A549 (cell line): Measurements from ENCODE around the gene GFAP. TPM values are rescaled to one million over a fixed set of nuclear protein-coding genes. Genes with fewer than 3 reads are reported as not detected.

Experiments used
- ATAC-seq, 2 experiments: fragments of 200-7000 bp in 1 of 2; fragments of >200 bp in 1 of 2; cut with Nextera tagmentation in 1 of 2; cut with Tn5 transposase in 1 of 2; 3 replicates each; pipeline versions ENCODE4 v1.8.0 to v1.9.1; 2018 to 2020; ENCODE audit warnings: mild to moderate bottlenecking in 1 of 2, moderate library complexity in 1 of 2
- CTCF ChIA-PET: fragments of 300-600 bp; sonication (Branson Sonifier 250); formaldehyde crosslinking; extraction: SDS; loops from one replicate; lab custom pipeline; 2021; ENCODE audit warnings: antibody characterized with exemption, inconsistent platforms; lab: Yijun Ruan, JAX
- POLR2A ChIA-PET: fragments of 350-600 bp; formaldehyde crosslinking; extraction: SDS; loops from one replicate; lab custom pipeline; 2021; ENCODE audit warnings: antibody characterized with exemption, inconsistent platforms; lab: Yijun Ruan, JAX
- DNase-seq, 2 experiments: peaks; one replicate each; pipeline versions ENCODE4 v3.0.0 to v3.0.0-alpha.2; 2011 to 2016; ENCODE audit warnings: low read depth in 1 of 2, low spot score in 1 of 2
- FAIRE-seq: peaks from 2 replicates; lab custom pipeline; 2011; peaks lifted over from hg19 to GRCh38; lab: Jason Lieb, UNC
- H3K27ac ChIP-seq, 2 experiments: fragments of >200 bp; sonication (Bioruptor Twin); formaldehyde crosslinking; 3 replicates each; pipeline ENCODE4 v1.5.1; 2016 to 2017
- H3K4me1 ChIP-seq: fragments of >200 bp; sonication (Bioruptor Twin); formaldehyde crosslinking; 3 replicates; pipeline ENCODE4 v1.6.1; 2016
- H3K4me2 ChIP-seq: fragments of >200 bp; sonication (Bioruptor Twin); formaldehyde crosslinking; 3 replicates; pipeline ENCODE4 v1.6.1; 2016
- H3K4me3 ChIP-seq: fragments of >200 bp; sonication (Bioruptor Twin); formaldehyde crosslinking; 3 replicates; pipeline ENCODE4 v1.5.1; 2016
- H3K9me3 ChIP-seq: fragments of >200 bp; sonication (Bioruptor Twin); formaldehyde crosslinking; 3 replicates; pipeline ENCODE4 v1.6.1; 2016
- CBX2 ChIP-seq: fragments of 200-600 bp; sonication (generic); IDR thresholded peaks from 2 replicates; pipeline ENCODE4 v1.6.1; 2016; ENCODE audit warnings: low read depth, mild to moderate bottlenecking, borderline replicate concordance
- CHD2 ChIP-seq: fragments of 150-350 bp; IDR thresholded peaks from 2 replicates; pipeline ENCODE4 v1.6.1; 2014; ENCODE audit warnings: low read length; ENCODE audit not compliant: partially characterized antibody
- CHD4 ChIP-seq: fragments of 200-600 bp; sonication (generic); IDR thresholded peaks from 2 replicates; pipeline ENCODE4 v1.6.1; 2016; ENCODE audit warnings: antibody characterized with exemption, mild to moderate bottlenecking, borderline replicate concordance
- E2F6 ChIP-seq: IDR thresholded peaks from 2 replicates; pipeline ENCODE4 v1.6.1; 2012; ENCODE audit warnings: low read depth, borderline replicate concordance
- EHF ChIP-seq: fragments of 250-450 bp; sonication (Bioruptor Pico); IDR thresholded peaks from 2 replicates; pipeline ENCODE4 v1.5.0; 2020; ENCODE audit warnings: mild to moderate bottlenecking
- FOXS1 ChIP-seq: fragments of 250-450 bp; sonication (Bioruptor Pico); IDR thresholded peaks from 2 replicates; pipeline ENCODE4 v1.5.0; 2020; ENCODE audit warnings: mild to moderate bottlenecking, moderate library complexity
- GATA3 ChIP-seq: IDR thresholded peaks from 2 replicates; pipeline ENCODE4 v1.6.1; 2012; ENCODE audit warnings: borderline replicate concordance
- HOXA7 ChIP-seq: fragments of 250-450 bp; sonication (Bioruptor Pico); IDR thresholded peaks from 2 replicates; pipeline ENCODE4 v1.5.0; 2020; ENCODE audit warnings: mild to moderate bottlenecking, moderate library complexity
- KDM1A ChIP-seq: fragments of 200-600 bp; sonication (generic); IDR thresholded peaks from 2 replicates; pipeline ENCODE4 v1.6.1; 2016; ENCODE audit warnings: low read depth, mild to moderate bottlenecking
- NR3C1 ChIP-seq: fragments of >200 bp; sonication (Bioruptor Twin); formaldehyde crosslinking; IDR thresholded peaks from 3 replicates; pipeline ENCODE4 v1.6.1; 2017
- POLR2A ChIP-seq: IDR thresholded peaks from 2 replicates; pipeline ENCODE4 v1.6.1; 2012; ENCODE audit warnings: mild to moderate bottlenecking, low read length
- POLR2AphosphoS2 ChIP-seq: conservative IDR thresholded peaks from 2 replicates; pipeline ENCODE4 v1.6.1; 2012; ENCODE audit warnings: low read length, improper control_type of control experiment, inconsistent platforms
- RAD21 ChIP-seq, 2 experiments: fragments of >200 bp in 1 of 2; sonication (Bioruptor Twin) in 1 of 2; formaldehyde crosslinking in 1 of 2; IDR thresholded peaks in 1 of 2; conservative IDR thresholded peaks in 1 of 2; 2 replicates in 1 of 2; 3 replicates in 1 of 2; pipeline ENCODE4 v1.6.1; 2012 to 2018; ENCODE audit warnings: inconsistent platforms in 1 of 2
- REST ChIP-seq: fragments of 200-600 bp; sonication (generic); IDR thresholded peaks from 2 replicates; pipeline ENCODE4 v1.6.1; 2016; ENCODE audit warnings: antibody characterized with exemption, mild to moderate bottlenecking, moderate library complexity
- RFX5 ChIP-seq: fragments of 450-650 bp; IDR thresholded peaks from 2 replicates; pipeline ENCODE4 v1.7.1; 2014; ENCODE audit warnings: antibody characterized with exemption, mild to moderate bottlenecking, moderate library complexity
- TP53 ChIP-seq: fragments of 250-450 bp; sonication (Bioruptor Pico); IDR thresholded peaks from 2 replicates; pipeline ENCODE4 v1.5.0; 2021; ENCODE audit warnings: mild to moderate bottlenecking, moderate library complexity
- ZC3H11A ChIP-seq: fragments of 450-650 bp; IDR thresholded peaks from 2 replicates; pipeline ENCODE4 v1.6.1; 2014; ENCODE audit warnings: antibody characterized with exemption, mild to moderate bottlenecking
- ZFP36 ChIP-seq: fragments of 450-650 bp; IDR thresholded peaks from 2 replicates; pipeline ENCODE4 v1.6.1; 2014; ENCODE audit warnings: borderline replicate concordance; ENCODE audit not compliant: partially characterized antibody
- WGBS: methylation state at CpG from one replicate; pipeline ENCODE4 v1.1.6; 2017; ENCODE audit errors: missing lambda C conversion rate; 5-methylcytosine and 5-hydroxymethylcytosine counted together
- polyA plus RNA-seq, 4 experiments: library from polyadenylated mRNA; depleted of rRNA in 3 of 4; stranded (reverse); fragments of >200 nt; fragmentation: RNase III in 1 of 4; extraction: RNeasy Plus Mini Kit Qiagen cat#74134 plus additional on column Dnase treatment in 1 of 4; gene quantifications; 2 replicates in 3 of 4; 3 replicates in 1 of 4; pipeline ENCODE4 v1.2.3, GENCODE V29; 2011 to 2017
- TF ChIP-seq, protein P1 (sequence below): IDR thresholded peaks from 2 replicates; pipeline ENCODE4 v1.6.1; 2012
- TF ChIP-seq, protein P2 (sequence below): fragments of >200 bp; sonication (Bioruptor Twin); formaldehyde crosslinking; IDR thresholded peaks from 2 replicates; pipeline ENCODE4 v1.6.1; 2016
- TF ChIP-seq, protein P3 (sequence below): fragments of 150-350 bp; IDR thresholded peaks from 2 replicates; pipeline ENCODE4 v1.6.1; 2014; ENCODE audit warnings: low read depth, mild to moderate bottlenecking, low read length

GFAP gene
- polyA plus RNA-seq, 2 of the 4 experiments (the other 2 are of a cell fraction), result 1.5 to 1.8 TPM

DNA sequence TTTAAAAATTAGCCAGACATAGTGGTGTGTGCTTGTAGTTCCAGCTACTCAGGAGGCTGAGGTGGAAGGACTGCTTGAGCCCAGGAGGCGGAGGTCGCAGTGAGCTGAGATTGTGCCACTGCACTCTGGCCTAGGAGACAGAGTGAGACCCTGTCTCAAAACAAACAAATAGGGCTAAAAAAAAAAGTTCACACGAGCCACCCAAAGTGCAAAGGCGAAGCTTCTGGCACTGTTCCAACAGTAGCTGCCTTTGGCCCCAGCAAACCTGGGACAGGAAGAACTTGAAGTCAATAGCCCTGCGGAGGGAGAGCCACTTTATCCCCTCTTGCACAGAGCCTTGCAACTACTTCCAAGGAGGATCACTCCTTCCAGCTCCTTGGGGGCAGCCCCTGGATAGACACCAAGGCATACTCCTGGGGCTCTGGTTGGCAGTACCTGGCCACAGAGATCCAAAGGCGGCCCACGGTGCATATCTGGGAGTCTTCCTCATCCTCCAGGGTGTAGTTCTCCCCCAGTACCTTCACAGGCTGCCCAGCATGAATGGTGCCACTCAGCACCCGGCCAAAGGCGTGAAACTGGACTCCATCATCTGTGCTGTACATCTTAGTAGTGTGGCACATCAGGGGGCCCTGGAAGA lies 52.9 kb downstream of the GFAP start:
- ChIA-PET POLR2A (interaction anchor here (0.6 to 1.0 kb wide), 2 partner anchors 87 to 309 kb away, joined by 3 to 4 read pairs; no protein-coding TSS in a partner anchor), CTCF (interaction anchor here (0.6 to 45.1 kb wide), 11 partner anchors 11 to 535 kb away, joined by 3 to 1787 read pairs (median 6); partner anchors contain the start of gene HIGD1B)
- ATAC-seq (no peak), FAIRE-seq (no peak), DNase-seq (no peak)
- H3K4me1 ChIP-seq, result no peaks in the 10 kb centered on the region
- H3K4me2 ChIP-seq, result no peak overlapping the region
- no peaks in the 10 kb centered on the region for H3K9me3 ChIP-seq
- H3K27ac ChIP-seq, result no peak overlapping the region
- TF ChIP-seq ZC3H11A (no peak), KDM1A (no peak), HOXA7 (CRISPR knock-in tag) (no peak)
- no peak overlapping the region for H3K4me3 ChIP-seq
- WGBS, result 96% methylated on average over 7 of the region's 9 CpGs

GRCh38 chr17:44859701-44860100 lies 55.6 kb downstream of the GFAP start:
- H3K9me3 ChIP-seq, result no peaks in the 10 kb centered on the region
- 88% methylated on average over 5 of the region's 5 CpGs for WGBS
- ATAC-seq (no peak), FAIRE-seq (no peak), DNase-seq (no peak)
- no peak for TF ChIP-seq RFX5
- 0 out of 2 replicates have a peak, but pooled peaks have one; percentile 53 for TF ChIP-seq POLR2AphosphoS2
- TF ChIP-seq EHF (CRISPR knock-in tag), result no peak
- POLR2A ChIA-PET, result no interaction called here
- H3K27ac ChIP-seq, result no peak overlapping the region
- CTCF ChIA-PET, result interaction anchor here (1.0 to 45.1 kb wide), 7 partner anchors 9 to 84 kb away, joined by 3 to 1787 read pairs (median 9); partner anchors contain the start of gene HIGD1B
- no peak overlapping the region for H3K4me2 ChIP-seq
- no peaks in the 10 kb centered on the region for H3K4me1 ChIP-seq
- no peak overlapping the region for H3K4me3 ChIP-seq

DNA sequence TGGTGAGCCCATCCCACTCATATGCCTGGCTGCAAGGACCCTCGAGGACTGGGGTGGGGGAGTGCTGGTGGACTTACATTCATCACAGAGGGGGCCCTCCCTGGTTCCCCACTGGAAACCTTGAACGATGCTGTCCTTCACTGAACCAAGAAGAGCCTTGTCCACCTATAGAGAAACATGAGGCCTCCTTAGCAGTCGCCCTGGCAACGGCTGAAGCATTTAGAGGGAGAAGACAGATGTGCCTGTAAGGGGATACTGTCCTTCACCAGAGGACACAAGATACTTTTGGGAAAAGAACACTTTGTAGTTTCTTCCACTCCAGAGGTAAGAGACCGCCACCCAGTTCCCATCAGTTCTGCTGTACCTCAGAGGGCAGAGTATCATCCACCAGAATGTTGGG lies 61.1 kb downstream of the GFAP start:
- ChIA-PET CTCF (interaction anchor here (1.4 to 45.1 kb wide), 5 partner anchors 12 to 168 kb away, joined by 3 to 1787 read pairs (median 21); no protein-coding TSS in a partner anchor), POLR2A (interaction anchor here (1.0 kb wide), 1 partner anchor 59 kb away, joined by 3 read pairs; no protein-coding TSS in a partner anchor)
- no peak for TF ChIP-seq POLR2A
- TF ChIP-seq ZFP36, result no peak
- TF ChIP-seq CBX2, result no peak
- TF ChIP-seq FOXS1 (CRISPR knock-in tag), result no peak
- TF ChIP-seq NR3C1, result no peak
- TF ChIP-seq CHD4, result no peak
- TF ChIP-seq REST, result no peak
- TF ChIP-seq CHD2, result no peak
- TF ChIP-seq, protein P1, sequence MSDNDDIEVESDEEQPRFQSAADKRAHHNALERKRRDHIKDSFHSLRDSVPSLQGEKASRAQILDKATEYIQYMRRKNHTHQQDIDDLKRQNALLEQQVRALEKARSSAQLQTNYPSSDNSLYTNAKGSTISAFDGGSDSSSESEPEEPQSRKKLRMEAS, result no peak
- TF ChIP-seq ZC3H11A, result no peak
- TF ChIP-seq, protein P2, sequence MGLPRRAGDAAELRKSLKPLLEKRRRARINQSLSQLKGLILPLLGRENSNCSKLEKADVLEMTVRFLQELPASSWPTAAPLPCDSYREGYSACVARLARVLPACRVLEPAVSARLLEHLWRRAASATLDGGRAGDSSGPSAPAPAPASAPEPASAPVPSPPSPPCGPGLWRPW, result no peak
- TF ChIP-seq, protein P3, sequence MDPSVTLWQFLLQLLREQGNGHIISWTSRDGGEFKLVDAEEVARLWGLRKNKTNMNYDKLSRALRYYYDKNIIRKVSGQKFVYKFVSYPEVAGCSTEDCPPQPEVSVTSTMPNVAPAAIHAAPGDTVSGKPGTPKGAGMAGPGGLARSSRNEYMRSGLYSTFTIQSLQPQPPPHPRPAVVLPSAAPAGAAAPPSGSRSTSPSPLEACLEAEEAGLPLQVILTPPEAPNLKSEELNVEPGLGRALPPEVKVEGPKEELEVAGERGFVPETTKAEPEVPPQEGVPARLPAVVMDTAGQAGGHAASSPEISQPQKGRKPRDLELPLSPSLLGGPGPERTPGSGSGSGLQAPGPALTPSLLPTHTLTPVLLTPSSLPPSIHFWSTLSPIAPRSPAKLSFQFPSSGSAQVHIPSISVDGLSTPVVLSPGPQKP, result no peak
- TF ChIP-seq RAD21 (conservative IDR thresholded peaks at IDR 0.05 in 1 of 2, IDR thresholded peaks at IDR 0.05 in 1 of 2), result no peak
- TF ChIP-seq E2F6, result no peak
- no peak for TF ChIP-seq GATA3
- TF ChIP-seq TP53, result no peak
- Histone ChIP-seq H3K9me3 (no peaks in the 10 kb centered on the region), H3K27ac (no peak overlapping the region), H3K4me2 (no peak overlapping the region), H3K4me1 (no peaks in the 10 kb centered on the region), H3K4me3 (no peak overlapping the region)
- DNase-seq (no peak), ATAC-seq (no peak), FAIRE-seq (no peak)
- WGBS, result 87% methylated on average over 5 of the region's 5 CpGs
